Fibroblast of mammary gland (primary cell): Measurements from ENCODE around the gene SERPINA7.
A peak's percentile ranks its signal among the peaks of the same experiment; 100 is the strongest.

Experiments
- DNase-seq: peaks from one replicate; pipeline ENCODE4 v3.0.0-alpha.2; 2010; ENCODE audit warnings: low read depth
- H3K4me3 ChIP-seq: 2 replicates; pipeline ENCODE4 v1.5.1; 2011; ENCODE audit warnings: low read depth, mild to moderate bottlenecking, low read length, moderate library complexity; ENCODE audit not compliant: control insufficient read depth
- CTCF ChIP-seq: conservative IDR thresholded peaks from 2 replicates; pipeline ENCODE4 v1.5.1; 2011; ENCODE audit warnings: low read depth, low read length, inconsistent platforms; ENCODE audit not compliant: control insufficient read depth, insufficient read depth

The SERPINA7 gene

DNA sequence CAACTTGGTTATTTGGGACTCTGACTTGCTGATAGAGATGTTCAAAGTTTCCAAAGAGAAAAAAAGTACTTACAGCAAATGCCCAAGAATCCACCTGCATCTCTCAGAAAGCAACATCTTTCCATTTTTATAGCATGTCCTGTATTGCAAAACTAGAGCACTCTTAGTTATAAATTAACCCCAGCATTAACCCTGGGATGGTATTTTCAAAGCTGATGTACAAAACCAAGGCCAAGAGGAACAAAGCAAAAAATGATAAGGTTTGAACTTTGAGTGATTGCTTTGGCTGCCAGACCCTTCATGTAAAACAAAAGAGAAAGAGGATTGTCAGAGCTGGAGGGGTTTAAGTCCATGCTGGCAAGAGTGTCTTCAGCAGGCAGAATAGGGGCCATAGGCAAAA lies at the start of gene SERPINA7:
Gene SERPINA7, minus strand, starts transcription at position 103 of the 400 bp plus-strand sequence. CDS start 1,669 bp downstream, outside the sequence.
- no peak within 1 kb of the TSS for H3K4me3 ChIP-seq
- no peak for DNase-seq
- TF ChIP-seq CTCF, result no peak

DNA sequence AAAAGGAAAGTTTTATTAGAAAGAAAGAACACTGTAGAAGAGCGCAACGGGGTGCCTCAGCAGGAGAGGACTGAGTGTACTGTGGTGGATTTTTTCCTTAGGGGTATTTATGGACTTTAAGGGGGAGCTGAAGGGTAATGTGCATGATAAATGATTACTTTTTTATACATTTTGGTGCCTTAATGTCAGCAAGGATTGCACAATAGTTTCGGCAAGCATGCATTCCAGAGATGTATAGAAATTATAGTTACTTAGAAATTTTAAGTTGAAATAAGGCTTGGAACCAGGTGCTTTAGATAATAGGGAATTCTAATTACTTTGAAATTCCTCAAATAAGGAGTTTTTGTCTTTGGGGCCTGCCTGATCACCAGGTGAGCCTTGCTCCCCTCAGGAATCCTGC lies 30.5 kb upstream of the SERPINA7 start:
- no peak for TF ChIP-seq CTCF
- H3K4me3 ChIP-seq, result no peak overlapping the region
- DNase-seq, result no peak

DNA sequence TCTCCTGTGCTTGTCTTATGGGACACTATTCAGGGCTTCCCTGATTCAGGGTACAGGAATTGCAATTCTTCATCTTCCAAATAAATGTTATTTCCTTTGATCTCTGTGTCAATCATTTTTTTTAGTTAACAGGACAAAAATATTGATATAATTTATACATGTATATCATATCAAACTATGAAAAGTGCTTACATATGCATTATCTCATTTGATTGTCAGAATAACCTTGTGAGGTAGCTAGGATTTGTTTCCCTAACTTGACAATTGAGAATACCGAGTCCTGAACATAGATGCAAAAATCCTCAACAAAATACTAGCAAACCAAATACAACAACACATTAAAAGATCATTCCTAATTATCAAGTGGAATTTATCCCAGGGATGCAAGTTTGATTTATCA lies 11.5 kb upstream of the SERPINA7 start:
- no peak overlapping the region for H3K4me3 ChIP-seq
- no peak for TF ChIP-seq CTCF
- DNase-seq, result no peak

DNA sequence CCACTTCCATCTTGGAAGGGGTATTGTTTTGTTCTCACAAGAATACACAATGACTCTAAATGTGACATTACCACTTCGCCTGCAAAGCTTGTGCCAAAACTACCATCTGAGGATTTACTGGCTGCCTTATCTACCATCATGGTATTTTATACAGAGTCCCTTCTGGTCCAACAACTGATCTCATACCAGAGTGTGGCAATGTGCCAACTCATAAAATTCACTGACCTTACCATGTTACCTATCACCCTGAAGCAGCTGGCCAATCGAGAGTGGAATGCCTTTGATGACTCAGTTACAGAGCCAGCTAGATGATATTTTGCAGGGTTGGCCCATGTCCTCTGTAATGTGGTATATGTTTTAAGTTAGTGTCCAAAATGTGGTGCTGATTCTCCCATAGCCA lies 3.8 kb upstream of the SERPINA7 start:
- no peak for DNase-seq
- no peak overlapping the region for H3K4me3 ChIP-seq

GRCh38 chrX:106040861-106041260 lies 2.3 kb upstream of the SERPINA7 start:
- DNase-seq, result no peak
- no peak for TF ChIP-seq CTCF
- no peak overlapping the region for H3K4me3 ChIP-seq

More for the DNA sequence above, 3.8 kb upstream of the SERPINA7 start:
- TF ChIP-seq CTCF, result no peak

DNA sequence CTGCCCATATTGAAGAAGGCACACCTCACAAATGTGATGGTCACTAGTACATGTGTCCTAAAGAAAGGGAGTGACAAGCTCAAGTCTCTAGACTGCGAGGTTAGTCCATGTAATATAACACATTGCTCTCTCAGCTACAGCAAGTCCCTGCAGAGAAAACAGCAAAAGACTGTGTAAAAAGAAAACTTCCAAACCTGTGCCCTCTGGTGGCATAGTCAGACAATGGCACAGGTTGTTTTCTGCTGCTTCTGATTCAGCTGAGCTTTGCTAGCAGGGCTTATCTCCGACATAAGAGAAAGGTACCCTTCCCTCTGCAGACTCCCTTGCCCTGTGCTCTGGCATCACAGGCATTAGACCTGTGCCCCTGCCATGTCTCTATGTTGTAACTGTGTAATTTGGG lies 1.4 kb upstream of the SERPINA7 start:
- DNase-seq, result peak; percentile 1
- no peak overlapping the region for H3K4me3 ChIP-seq
- peak; percentile 29 for TF ChIP-seq CTCF

- no peak overlapping the region for H3K4me3 ChIP-seq
- no peak for TF ChIP-seq CTCF
- DNase-seq, result no peak
These were observed 573 bp downstream of the SERPINA7 start for GRCh38 chrX:106037835-106038473.
